Measurements from ENCODE around the gene AURKAIP1.

- TF ChIP-seq GATA2 (IDR thresholded peaks at IDR 0.05; ENCODE audit: low read depth, low read length) (no peak), GATA3 (IDR thresholded peaks at IDR 0.05; ENCODE audit: low read depth, low read length) (no peak)
Measured at GRCh38 chr1:1336446-1336845, 38.6 kb downstream of the AURKAIP1 start.

Data from SH-SY5Y (cell line).